Retina (tissue), 1 donor: ENCODE data around the gene BTN3A1.
"Not testable (repeated sequence)": the region's sequence is repeated elsewhere in the genome, so short reads cannot be mapped to it uniquely, and the experiment has no call there.

Experiments
- DNase-seq: peaks from one replicate; pipeline ENCODE4 v3.0.0-alpha.2; 2016

Gene BTN3A1

GRCh38 chr6:26416288-26416687, 14.2 kb downstream of the BTN3A1 start:
- no peak for DNase-seq

- DNase-seq: not testable (repeated sequence)
These were observed 16.0 kb downstream of the BTN3A1 start for GRCh38 chr6:26418077-26418476.

- DNase-seq: not testable (repeated sequence)
These were observed 16.7 kb downstream of the BTN3A1 start for GRCh38 chr6:26418795-26419194.

- peak; percentile 67 for DNase-seq
These were observed 18.7 kb downstream of the BTN3A1 start for GRCh38 chr6:26420688-26421171.

- DNase-seq: peak; percentile 85
These were observed 19.4 kb downstream of the BTN3A1 start for GRCh38 chr6:26421259-26422144.

- no peak for DNase-seq
These were observed 20.3 kb downstream of the BTN3A1 start for GRCh38 chr6:26422329-26422728.

- DNase-seq: no peak
These were observed 24.8 kb downstream of the BTN3A1 start for GRCh38 chr6:26426691-26427450.

GRCh38 chr6:26427451-26427809, 25.4 kb downstream of the BTN3A1 start:
- no peak for DNase-seq

GRCh38 chr6:26428206-26428605, 26.1 kb downstream of the BTN3A1 start:
- no peak for DNase-seq

GRCh38 chr6:26430787-26431186, 28.7 kb downstream of the BTN3A1 start:
- DNase-seq: no peak

- no peak for DNase-seq
These were observed 29.4 kb downstream of the BTN3A1 start for GRCh38 chr6:26431258-26432172.

GRCh38 chr6:26432627-26433201, 30.6 kb downstream of the BTN3A1 start:
- no peak for DNase-seq

GRCh38 chr6:26433680-26434079, 31.6 kb downstream of the BTN3A1 start:
- not testable (repeated sequence) for DNase-seq

- DNase-seq: no peak
These were observed 33.9 kb downstream of the BTN3A1 start for GRCh38 chr6:26436018-26436417.

GRCh38 chr6:26437550-26437949, 35.5 kb downstream of the BTN3A1 start:
- DNase-seq: no peak

- no peak for DNase-seq
These were observed 35.9 kb downstream of the BTN3A1 start for GRCh38 chr6:26438000-26438399.

- no peak for DNase-seq
These were observed 37.4 kb downstream of the BTN3A1 start for GRCh38 chr6:26439151-26440125.

GRCh38 chr6:26440977-26441358, 38.9 kb downstream of the BTN3A1 start:
- no peak for DNase-seq

GRCh38 chr6:26441977-26442376, 39.9 kb downstream of the BTN3A1 start:
- no peak for DNase-seq

GRCh38 chr6:26445934-26446667, 44.0 kb downstream of the BTN3A1 start:
- no peak for DNase-seq
